Measurements from ENCODE around the gene APOB. TPM values are rescaled to one million over a fixed set of nuclear protein-coding genes. Genes with fewer than 3 reads are reported as not detected.

Gene APOB
- total and polyA plus RNA-seq, 2 of the 13 experiments (the other 11 are each of a cell fraction or from before 2014, with no cell fraction given): 1,569 to 2,515 TPM

DNA sequence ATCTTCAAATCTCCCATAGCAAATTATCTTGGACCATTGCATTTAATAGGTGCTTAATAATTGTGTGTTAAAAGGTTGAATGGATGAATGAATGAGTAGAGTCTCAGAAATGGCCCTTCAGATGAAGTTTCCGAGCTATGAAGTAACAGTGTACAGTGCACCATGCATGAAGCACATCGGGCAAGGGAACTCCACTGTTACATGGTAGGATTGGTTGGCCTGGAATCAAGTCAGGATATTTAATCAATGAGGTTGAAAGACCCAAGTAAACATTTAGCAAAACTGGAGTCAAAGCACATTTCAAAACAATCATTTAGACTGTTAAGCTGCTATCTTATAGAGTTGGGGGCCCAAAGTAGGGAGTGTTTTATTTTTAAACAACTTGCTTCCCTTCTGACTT lies 80.0 kb downstream of the APOB start (continued):
- TF ChIP-seq, protein P1, sequence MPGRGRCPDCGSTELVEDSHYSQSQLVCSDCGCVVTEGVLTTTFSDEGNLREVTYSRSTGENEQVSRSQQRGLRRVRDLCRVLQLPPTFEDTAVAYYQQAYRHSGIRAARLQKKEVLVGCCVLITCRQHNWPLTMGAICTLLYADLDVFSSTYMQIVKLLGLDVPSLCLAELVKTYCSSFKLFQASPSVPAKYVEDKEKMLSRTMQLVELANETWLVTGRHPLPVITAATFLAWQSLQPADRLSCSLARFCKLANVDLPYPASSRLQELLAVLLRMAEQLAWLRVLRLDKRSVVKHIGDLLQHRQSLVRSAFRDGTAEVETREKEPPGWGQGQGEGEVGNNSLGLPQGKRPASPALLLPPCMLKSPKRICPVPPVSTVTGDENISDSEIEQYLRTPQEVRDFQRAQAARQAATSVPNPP (CRISPR knock-in tag; IDR thresholded peaks at IDR 0.05): no peak
- TF ChIP-seq, protein P2, sequence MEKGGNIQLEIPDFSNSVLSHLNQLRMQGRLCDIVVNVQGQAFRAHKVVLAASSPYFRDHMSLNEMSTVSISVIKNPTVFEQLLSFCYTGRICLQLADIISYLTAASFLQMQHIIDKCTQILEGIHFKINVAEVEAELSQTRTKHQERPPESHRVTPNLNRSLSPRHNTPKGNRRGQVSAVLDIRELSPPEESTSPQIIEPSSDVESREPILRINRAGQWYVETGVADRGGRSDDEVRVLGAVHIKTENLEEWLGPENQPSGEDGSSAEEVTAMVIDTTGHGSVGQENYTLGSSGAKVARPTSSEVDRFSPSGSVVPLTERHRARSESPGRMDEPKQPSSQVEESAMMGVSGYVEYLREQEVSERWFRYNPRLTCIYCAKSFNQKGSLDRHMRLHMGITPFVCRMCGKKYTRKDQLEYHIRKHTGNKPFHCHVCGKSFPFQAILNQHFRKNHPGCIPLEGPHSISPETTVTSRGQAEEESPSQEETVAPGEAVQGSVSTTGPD (CRISPR knock-in tag; IDR thresholded peaks at IDR 0.05): no peak
- TF ChIP-seq ZNF329 (CRISPR knock-in tag; IDR thresholded peaks at IDR 0.05; ENCODE audit: low read depth) (no peak), CREM (IDR thresholded peaks at IDR 0.05) (no peak), CREM (CRISPR knock-in tag; IDR thresholded peaks at IDR 0.05) (no peak), CENPT (CRISPR knock-in tag; IDR thresholded peaks at IDR 0.05; ENCODE audit: low read depth) (no peak), FLYWCH1 (CRISPR knock-in tag; IDR thresholded peaks at IDR 0.05) (no peak)

DNA sequence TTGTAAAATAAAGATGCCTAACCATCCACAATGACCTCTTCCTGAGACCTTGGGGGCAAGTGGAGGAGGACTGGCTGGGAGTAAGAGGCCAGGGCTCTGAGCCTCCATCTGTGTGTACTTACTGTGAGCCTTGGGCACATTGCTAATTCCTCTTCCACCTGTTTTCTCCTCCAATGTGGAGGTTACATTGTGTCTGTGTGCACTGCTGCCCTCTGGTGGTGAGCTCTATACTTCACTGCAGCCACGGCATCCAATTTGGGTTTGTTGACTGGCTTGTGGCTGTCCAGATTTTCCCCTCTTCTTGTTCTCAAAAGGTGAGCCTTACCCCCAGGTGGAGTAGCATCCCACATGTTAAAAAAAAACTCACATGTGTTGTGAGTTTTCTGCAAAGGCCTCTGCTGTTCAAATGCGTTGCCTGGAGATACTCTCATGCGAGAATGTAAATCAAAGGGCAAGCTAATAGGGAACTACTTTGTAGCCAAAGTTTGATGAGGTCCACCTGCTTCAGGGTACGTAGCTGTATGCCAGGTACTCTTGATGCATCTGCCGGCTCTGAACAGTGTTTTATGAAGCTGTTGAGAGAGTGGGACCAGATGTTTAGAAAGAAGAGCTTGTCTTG lies 80.8 kb downstream of the APOB start:
- CTCF ChIA-PET (ENCODE audit: low intra/inter-chr PET ratio, low total read pairs): interaction anchor here (1.3 to 3.7 kb wide), 6 partner anchors 181 to 302 kb away, joined by 3 to 28 read pairs (median 10); no protein-coding TSS in a partner anchor
- in situ Hi-C loops (cut with HindIII; ENCODE audit: extremely low pct_ligation_motif_present, low pct_unique_long_range_greater_than_20kb): loop anchor here (5.0 to 25.0 kb wide), 2 partner anchors 196 to 301 kb away; partner anchors contain the start of genes GDF7 and HS1BP3
- 0 out of 2 replicates have a peak, but pooled peaks have one; percentile 28 for TF ChIP-seq ZNF335 (CRISPR knock-in tag; IDR thresholded peaks at IDR 0.05)
- no peak for TF ChIP-seq ZSCAN12 (CRISPR knock-in tag; IDR thresholded peaks at IDR 0.05)
- TF ChIP-seq CBX5 (CRISPR knock-in tag; IDR thresholded peaks at IDR 0.05; ENCODE audit: borderline replicate concordance): 0 out of 2 replicates have a peak, but pooled peaks have one; percentile 46
- TF ChIP-seq, protein P3, sequence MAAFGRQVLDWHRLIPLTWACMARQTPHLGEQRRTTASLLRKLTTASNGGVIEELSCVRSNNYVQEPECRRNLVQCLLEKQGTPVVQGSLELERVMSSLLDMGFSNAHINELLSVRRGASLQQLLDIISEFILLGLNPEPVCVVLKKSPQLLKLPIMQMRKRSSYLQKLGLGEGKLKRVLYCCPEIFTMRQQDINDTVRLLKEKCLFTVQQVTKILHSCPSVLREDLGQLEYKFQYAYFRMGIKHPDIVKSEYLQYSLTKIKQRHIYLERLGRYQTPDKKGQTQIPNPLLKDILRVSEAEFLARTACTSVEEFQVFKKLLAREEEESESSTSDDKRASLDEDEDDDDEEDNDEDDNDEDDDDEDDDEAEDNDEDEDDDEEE (CRISPR knock-in tag; IDR thresholded peaks at IDR 0.05): peak; percentile 80; the same call in 1 of the 2 replicates
- TF ChIP-seq, protein P4, sequence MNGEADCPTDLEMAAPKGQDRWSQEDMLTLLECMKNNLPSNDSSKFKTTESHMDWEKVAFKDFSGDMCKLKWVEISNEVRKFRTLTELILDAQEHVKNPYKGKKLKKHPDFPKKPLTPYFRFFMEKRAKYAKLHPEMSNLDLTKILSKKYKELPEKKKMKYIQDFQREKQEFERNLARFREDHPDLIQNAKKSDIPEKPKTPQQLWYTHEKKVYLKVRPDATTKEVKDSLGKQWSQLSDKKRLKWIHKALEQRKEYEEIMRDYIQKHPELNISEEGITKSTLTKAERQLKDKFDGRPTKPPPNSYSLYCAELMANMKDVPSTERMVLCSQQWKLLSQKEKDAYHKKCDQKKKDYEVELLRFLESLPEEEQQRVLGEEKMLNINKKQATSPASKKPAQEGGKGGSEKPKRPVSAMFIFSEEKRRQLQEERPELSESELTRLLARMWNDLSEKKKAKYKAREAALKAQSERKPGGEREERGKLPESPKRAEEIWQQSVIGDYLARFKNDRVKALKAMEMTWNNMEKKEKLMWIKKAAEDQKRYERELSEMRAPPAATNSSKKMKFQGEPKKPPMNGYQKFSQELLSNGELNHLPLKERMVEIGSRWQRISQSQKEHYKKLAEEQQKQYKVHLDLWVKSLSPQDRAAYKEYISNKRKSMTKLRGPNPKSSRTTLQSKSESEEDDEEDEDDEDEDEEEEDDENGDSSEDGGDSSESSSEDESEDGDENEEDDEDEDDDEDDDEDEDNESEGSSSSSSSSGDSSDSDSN (CRISPR knock-in tag; IDR thresholded peaks at IDR 0.05): 0 out of 2 replicates have a peak, but pooled peaks have one; percentile 29
- TF ChIP-seq HMG20A (CRISPR knock-in tag; IDR thresholded peaks at IDR 0.05; ENCODE audit: borderline replicate concordance): no peak
- 0 out of 2 replicates have a peak, but pooled peaks have one; percentile 10 for TF ChIP-seq BHLHE40 (IDR thresholded peaks at IDR 0.05; ENCODE audit: low read length)
- TF ChIP-seq TBL1XR1 (IDR thresholded peaks at IDR 0.05; ENCODE audit: borderline replicate concordance, low read length, partially characterized antibody): no peak
- no peak for TF ChIP-seq FOXA1 (IDR thresholded peaks at IDR 0.05)
- peak; percentile 41 for TF ChIP-seq FOXA1 (CRISPR knock-in tag; IDR thresholded peaks at IDR 0.05)
- TF ChIP-seq SMC3 (IDR thresholded peaks at IDR 0.05; ENCODE audit: low read length): peak; percentile 96

More for the DNA sequence above, 80.8 kb downstream of the APOB start:
- no peaks in the 10 kb centered on the region for H4K20me1 ChIP-seq (ENCODE audit: insufficient read depth, low read length)
- FAIRE-seq (peak; percentile 95), DNase-seq (ENCODE audit: low spot score) (peak; percentile 59), ATAC-seq (peak; percentile 91)
- H3K4me1 ChIP-seq (ENCODE audit: insufficient read depth, low read length): no peaks in the 10 kb centered on the region
- H3K4me2 ChIP-seq (ENCODE audit: low read depth, low read length): no peak overlapping the region
- H2AFZ ChIP-seq (ENCODE audit: low read length): no peak overlapping the region
- WGBS (ENCODE audit: low lambda C conversion rate): 20% methylated on average over 5 of the region's 5 CpGs
- H3K27ac ChIP-seq (ENCODE audit: extremely low read length, insufficient read depth, low read length): no peak overlapping the region
- H3K79me2 ChIP-seq (ENCODE audit: insufficient read depth, low read length): no peaks in the 10 kb centered on the region
- POLR2A ChIA-PET: interaction anchor here (1.2 kb wide), 1 partner anchor 28 kb away, joined by 3 read pairs; no protein-coding TSS in a partner anchor
- no peak overlapping the region for H3K4me3 ChIP-seq (replicated peaks in 1 of 3; ENCODE audit: insufficient read depth in 1 of 3, low read depth in 2 of 3, low read length in 3 of 3)
- no peak overlapping the region for H3K9ac ChIP-seq (ENCODE audit: insufficient read depth, low read depth, low read length)
- no peaks in the 10 kb centered on the region for H3K9me3 ChIP-seq (ENCODE audit: low read length)
- intact Hi-C loops (cut with micrococcal nuclease; ENCODE audit: unreplicated experiment): loop anchor here (1.0 to 5.0 kb wide), 5 partner anchors 46 to 302 kb away; no protein-coding TSS in a partner anchor
- peaks cover 1 to 18% of the 10 kb centered on the region in 2 experiments; a peak in 3 of 5 replicates for H3K27me3 ChIP-seq (ENCODE audit: control insufficient read depth in 1 of 2, insufficient read depth in 2 of 2, low read length in 2 of 2)
- BruUV-seq (replicated peaks): no TSS peak
- no peaks in the 10 kb centered on the region for H3K36me3 ChIP-seq (replicated peaks in 1 of 2; ENCODE audit: control insufficient read depth in 1 of 2, insufficient read depth in 2 of 2, low read length in 2 of 2)

All from HepG2 (cell line).